ENCODE measurements around the gene ITGA2B.
"Not testable (repeated sequence)": the region's sequence is repeated elsewhere in the genome, so short reads cannot be mapped to it uniquely, and the experiment has no call there.

Gene ITGA2B

GRCh38 chr17:44389281-44389680 is at the start of gene ITGA2B:
TSS of gene ITGA2B (minus strand) at chr17:44389649. CDS start at chr17:44389473, 176 bp downstream.
- DNase-seq (ENCODE audit: low read depth, low spot score) = no peak

GRCh38 chr17:44439168-44439567 is 49.7 kb upstream of the ITGA2B start:
- no peak for DNase-seq (ENCODE audit: low read depth, low spot score)

- DNase-seq (ENCODE audit: low read depth, low spot score) = no peak
These were observed 49.2 kb upstream of the ITGA2B start for GRCh38 chr17:44438636-44439035.

DNA sequence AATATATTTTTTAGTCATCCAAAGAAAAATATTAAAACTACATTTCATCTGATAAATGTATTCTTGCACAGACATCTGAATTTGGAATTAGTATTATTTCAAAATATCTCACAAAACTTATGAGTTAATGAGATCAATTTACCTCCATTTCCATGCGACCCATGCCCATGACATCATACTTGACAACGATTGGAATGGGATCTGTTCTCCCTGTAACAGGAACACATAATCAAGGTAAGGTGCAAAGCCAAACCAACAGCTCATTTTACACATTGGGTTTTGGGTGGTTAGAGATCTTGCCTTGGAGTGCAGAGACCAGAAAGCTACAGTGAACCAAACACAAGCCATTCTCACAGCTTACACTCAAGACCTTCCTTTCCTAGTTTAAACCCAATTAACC is 46.9 kb upstream of the ITGA2B start:
- DNase-seq (ENCODE audit: low read depth, low spot score) = no peak

DNA sequence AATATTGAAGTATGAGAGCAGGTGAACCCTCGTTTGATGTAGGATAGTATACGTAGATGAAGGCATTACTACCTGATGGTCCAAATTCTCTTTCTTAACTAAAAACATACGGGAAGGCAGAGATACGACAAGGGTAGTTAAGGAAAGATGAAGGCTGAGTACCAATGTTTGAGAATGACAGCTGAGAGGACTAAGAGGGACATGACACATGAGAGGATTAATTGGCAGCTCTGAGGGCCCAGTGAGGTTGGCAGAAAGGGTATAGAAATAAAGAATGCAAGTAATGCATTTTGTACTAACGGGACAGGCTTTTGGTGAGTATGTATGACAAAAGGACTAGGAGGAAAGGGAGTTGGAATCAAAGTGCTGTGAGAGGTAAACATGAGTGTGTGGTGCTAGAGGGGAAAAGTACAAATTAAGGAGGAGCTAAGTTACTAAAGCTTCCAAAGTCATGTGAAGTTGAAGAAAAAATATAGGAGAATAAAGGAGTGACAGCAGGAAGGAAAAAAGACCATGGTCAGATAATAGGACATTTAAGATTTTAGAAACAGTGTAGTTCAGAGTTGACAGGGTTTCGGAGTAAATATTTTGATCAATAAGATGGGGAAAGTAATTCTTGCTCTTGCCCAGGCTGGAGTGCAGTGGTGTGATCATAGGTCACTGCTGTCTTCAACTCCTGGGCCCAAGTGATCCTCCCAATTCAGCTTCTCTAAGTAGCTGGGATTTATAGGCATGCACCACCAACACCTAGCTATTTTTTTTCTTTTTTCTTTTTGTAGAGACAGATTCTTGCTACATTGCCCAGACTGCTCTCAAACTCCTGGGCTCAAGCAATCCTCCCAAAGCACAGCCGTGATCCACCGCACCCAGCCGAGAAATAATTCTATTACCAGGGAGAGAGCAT is 43.1 kb upstream of the ITGA2B start:
- DNase-seq (ENCODE audit: low read depth, low spot score) = no peak

- no peak for DNase-seq (ENCODE audit: low read depth, low spot score)
These were observed 35.5 kb upstream of the ITGA2B start for GRCh38 chr17:44424828-44425461.

DNA sequence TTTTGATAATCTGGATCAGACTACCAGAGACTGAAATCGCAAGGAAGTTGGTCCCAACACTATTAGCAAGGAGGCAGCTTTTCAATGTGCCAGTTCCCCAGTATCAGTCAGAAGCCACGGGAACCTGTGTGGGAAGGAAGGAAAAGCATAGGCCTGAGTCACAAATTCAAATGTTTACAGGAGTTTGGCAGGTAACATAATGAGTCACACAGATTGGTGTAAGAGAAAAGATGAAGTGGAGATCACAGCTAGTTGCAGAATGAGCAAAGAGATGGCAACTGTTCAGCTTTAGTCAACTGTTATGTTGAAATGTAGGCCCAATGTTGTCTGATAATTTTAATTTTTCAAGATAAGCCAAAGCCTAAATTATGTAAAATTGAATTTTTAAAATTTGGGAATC is 28.1 kb upstream of the ITGA2B start:
- no peak for DNase-seq (ENCODE audit: low read depth, low spot score)

DNA sequence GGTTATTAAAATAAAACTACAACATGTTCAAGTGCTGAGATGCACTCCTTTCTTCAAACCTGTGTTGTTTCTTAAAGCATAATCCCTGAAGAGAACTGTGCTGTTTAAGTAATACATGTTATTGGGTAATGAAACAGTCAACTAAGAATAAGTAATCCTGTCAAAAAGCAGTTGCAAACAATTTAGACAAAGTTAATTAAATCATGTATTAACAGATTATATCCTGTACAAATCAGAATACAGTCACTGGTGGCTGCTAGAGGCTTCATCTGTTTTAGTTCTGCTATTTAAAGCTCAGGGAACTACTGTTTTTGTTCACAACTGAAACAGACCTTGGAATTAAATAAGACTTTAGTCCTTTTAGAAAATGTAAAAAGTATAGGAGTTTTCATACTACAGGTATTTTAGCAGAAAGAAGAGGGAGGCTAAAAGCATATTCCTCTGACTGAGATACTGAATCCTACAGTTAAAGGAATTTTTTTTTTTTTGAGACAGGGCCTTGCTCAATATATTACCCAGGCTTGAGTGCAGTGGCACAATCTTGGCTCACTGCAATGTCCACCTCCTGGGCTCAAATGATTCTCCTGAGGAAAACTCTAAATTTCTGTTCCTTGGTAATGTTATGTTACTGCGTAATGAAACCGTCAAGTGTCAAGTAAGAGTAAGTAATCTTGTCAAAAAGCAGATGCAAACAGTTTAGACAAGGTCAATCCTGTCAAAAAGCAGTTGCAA is 27.3 kb upstream of the ITGA2B start:
- DNase-seq (ENCODE audit: low read depth, low spot score) = no peak

DNA sequence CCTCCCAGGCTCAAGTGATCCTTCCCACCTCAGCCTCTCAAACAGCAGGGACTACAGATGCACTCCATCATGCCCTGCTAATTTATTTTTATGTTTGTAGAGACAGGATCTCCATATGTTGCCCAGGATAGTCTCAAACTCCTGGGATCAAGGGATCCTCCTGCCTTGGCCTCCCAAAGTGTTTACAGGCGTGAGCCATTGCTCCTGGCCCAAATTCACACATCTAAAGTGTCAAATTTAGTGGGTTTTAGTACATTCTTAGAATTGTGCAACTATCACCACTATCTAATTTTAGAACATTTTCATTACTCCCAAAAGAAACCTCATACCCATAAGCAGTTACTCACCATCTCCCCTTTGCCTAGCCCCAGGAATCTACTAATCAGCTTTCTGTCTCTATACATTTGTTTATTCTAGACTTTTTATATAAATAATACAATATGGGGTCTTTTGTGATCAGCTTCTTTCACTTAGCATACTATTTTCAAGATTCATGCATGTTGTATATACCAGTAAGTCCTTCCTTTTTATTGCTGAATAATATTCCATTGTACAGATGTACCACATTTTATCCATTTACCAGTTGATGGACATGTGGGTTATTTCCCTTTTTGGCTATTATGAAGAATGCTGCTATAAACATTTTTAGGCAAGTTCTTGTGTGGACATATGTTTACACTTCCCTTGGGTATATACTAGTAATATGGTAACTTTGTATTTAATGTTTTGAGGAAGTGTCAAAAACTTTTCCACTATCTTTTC is 25.1 kb upstream of the ITGA2B start:
- no peak for DNase-seq (ENCODE audit: low read depth, low spot score)

DNA sequence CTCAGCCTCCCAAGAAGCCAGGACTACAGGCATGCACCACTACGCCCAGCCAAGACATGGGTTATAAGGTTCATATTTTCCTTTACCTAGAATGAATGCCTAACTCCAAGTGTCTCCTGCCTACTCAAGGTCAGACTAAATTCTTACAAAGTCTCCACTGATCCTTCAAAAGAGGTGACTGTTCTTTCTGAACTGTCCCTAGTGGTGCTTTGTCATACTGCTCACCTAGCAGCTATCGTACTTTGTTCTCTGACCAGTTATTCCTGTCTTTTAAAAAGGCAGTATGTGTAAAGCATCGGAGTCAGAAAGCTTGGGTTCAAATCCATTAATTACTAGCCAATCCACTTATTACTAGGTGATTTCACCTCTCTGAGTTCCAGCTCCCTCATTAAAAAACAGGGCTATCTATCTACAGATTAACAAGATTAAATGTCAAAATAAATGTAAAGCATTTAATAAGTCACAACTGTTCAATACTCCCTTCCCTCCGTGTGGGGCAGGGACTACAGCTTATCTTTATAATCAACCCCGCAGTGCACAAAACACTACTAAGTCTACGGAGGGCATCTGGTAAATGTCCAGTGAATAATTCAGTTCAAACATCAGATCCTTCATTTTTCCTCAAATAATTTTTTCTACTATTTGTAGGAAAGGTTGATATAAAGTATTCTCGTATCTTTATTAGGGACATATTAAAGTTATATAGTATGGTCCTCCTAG is 20.0 kb upstream of the ITGA2B start:
- no peak for DNase-seq (ENCODE audit: low read depth, low spot score)

DNA sequence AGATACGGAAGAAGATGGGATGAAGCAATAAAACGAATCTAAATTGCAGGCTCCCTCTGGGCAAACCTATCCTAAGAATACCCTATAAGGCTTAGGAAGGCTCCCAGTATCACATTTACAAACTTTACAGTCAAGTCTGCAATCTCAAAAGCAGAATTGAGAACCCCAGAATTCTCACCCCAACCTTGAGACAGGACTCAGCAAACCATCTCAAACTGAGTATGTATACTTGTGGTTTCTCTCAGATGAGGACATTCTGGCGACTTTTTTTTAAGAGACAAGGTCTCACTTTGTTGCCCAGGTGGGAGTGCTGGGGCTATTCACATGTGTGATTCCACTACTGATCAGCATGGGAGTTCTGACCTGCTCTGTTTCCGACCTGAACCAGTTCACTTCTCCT is 19.3 kb upstream of the ITGA2B start:
- DNase-seq (ENCODE audit: low read depth, low spot score) = no peak

GRCh38 chr17:44402564-44403172 is 13.2 kb upstream of the ITGA2B start:
- DNase-seq (ENCODE audit: low read depth, low spot score) = no peak

DNA sequence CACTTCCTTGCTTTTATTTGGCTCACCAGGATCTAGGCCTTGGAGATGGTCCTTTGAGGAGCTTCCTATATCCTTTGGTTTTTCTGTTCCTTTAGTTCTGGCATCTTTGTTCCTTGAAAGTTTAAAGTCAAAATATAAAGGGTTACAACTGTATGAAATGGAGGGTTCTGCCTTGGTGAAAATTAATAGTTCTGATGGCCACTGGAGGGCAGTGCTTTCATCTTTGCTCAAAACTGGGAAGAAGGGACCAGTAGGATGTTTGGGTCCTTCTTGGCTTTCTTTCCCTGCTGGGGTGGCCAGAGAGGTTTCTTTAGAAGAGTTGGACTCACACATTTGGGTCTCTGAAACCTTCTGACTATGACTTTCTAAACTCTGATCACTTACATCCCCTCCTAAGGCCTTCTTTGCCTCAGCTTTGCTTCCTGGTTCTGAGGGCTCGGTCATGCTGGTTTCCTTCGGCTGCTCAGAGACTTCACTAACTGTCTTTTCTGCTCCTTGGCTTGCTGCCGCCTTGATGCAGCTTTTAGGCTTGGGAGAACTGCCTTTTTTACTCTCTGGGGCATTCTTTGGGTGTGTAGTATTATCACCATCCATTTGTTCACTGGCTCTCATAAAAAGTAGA is 10.9 kb upstream of the ITGA2B start:
- no peak for DNase-seq (ENCODE audit: low read depth, low spot score)

DNA sequence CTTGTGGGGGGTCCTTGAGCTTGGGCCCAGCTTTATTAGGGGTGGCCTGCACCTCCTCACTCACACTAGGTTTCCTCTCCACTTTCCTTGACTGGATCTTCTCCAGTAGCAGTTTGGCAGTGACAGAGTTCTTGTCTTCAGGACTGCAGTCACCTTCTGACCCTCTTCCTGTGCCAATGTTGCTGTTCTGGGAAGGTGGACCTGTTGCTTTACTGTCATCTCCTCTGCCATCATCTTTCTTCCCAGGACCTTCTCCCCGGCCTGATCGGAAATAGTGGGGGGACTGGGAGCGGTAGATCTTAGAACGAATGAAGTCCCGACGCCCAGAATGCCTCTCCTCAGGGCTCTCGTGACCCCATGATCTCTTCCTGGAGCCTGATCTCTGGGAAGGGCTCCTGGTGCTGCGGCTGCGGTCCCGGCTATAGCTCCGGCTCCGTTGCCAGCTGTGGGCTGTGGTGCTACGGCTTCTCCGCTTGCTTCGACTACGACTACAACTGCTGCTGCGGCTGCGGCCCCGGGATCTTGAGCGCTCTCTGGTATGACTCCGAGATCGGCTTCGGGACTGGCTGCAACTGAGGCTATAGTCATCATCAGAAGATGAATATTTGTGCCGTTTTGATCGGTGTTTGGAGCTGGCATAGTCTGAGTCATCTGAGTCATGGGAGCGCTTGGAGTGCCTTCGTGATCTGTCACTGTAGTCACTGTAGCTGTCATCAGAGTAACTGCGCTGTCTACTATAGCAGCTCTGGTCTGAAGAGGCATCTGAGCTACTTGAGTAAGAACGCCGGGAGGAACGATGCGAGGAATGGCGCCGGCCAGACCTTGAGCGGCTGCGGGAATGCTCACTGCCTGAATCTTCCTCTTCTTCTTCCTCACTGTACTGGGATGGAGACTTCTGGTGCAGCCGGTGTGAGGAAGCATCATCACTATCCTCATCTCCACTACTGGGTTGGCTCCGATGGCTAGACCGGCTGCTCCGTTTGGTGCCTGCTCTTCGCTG is 9.5 kb upstream of the ITGA2B start:
- DNase-seq (ENCODE audit: low read depth, low spot score) = no peak

GRCh38 chr17:44397479-44398440 is 8.3 kb upstream of the ITGA2B start:
- no peak for DNase-seq (ENCODE audit: low read depth, low spot score)

GRCh38 chr17:44396946-44397345 is 7.5 kb upstream of the ITGA2B start:
- no peak for DNase-seq (ENCODE audit: low read depth, low spot score)

DNA sequence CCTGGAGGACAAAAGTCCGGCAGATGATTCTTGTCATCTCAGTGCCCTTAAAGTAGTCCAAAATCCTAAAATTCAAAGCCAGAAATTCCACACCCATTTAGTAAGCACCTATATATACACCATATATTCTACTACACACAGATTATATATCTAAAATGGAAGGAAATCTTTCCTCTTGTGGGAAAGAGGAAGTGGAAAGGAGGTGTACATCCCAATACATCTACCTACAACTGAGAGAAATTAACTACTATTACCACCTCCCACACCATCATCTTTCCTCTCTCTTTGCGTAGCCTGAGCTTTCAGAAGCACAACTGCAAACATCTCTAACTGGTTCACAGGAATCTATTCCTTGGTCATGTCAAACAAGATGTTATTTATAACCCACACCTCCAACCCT is 5.4 kb upstream of the ITGA2B start:
- DNase-seq (ENCODE audit: low read depth, low spot score) = no peak

DNA sequence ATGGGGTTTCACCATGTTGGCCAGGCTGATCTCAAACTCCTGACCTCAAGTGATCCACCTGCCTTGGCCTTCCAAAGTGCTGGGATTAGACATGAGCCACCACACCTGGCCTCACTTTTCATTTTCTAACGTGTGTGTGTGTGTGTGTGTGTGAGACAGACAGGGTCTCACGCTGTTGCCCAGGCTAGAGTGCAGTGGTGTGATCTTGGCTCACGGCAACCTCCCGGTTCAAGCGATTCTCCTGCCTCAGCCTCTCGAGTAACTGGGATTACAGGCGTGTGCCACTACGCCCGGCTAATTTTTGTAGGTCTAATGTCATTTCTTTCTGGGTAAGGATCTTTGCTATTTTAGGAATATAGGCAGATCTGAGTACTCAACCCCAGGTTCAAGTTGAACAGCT is 4.7 kb upstream of the ITGA2B start:
- not testable (repeated sequence) for DNase-seq (ENCODE audit: low read depth, low spot score)

Data from activated naive CD8-positive, alpha-beta T cell treated with anti-CD3 and anti-CD28 coated beads, Interleukin-2, amount 50 U/mL, for 16 hours (primary cell).